Measurements from ENCODE around the gene USP44. TPM values are rescaled to one million over a fixed set of nuclear protein-coding genes. Genes with fewer than 3 reads are reported as not detected.

The USP44 gene
- polyA plus RNA-seq, 1 donor from 2014 or later = 3.7 TPM

- H4K20me1 ChIP-seq (ENCODE audit: insufficient read depth) = no peaks in the 10 kb centered on the region
- H3K79me2 ChIP-seq (replicated peaks; ENCODE audit: insufficient read depth, low read length) = no peaks in the 10 kb centered on the region
- no peaks in the 10 kb centered on the region for H3F3A ChIP-seq (ENCODE audit: insufficient read depth, low read length, poor library complexity, severe bottlenecking)
- H3K27me3 ChIP-seq (ENCODE audit: insufficient read depth, low read depth, low read length) = no peaks in the 10 kb centered on the region
- H3K36me3 ChIP-seq (ENCODE audit: insufficient read depth, low read length) = peaks cover 27% of the 10 kb centered on the region
- H3K4me2 ChIP-seq (ENCODE audit: low read length) = no peak overlapping the region
- H3K9ac ChIP-seq (ENCODE audit: low read length) = no peak overlapping the region
- H3K4me3 ChIP-seq (ENCODE audit: low read length) = no peak overlapping the region
- H3K9me2 ChIP-seq (ENCODE audit: insufficient read depth, low read length) = no peaks in the 10 kb centered on the region
- no peak for TF ChIP-seq RAD21 (conservative IDR thresholded peaks at IDR 0.05)
- no peak for TF ChIP-seq MXI1 (conservative IDR thresholded peaks at IDR 0.05; ENCODE audit: poor library complexity, severe bottlenecking)
- TF ChIP-seq REST (IDR thresholded peaks at IDR 0.05; ENCODE audit: borderline replicate concordance) = no peak
- no peak for TF ChIP-seq TAF1 (IDR thresholded peaks at IDR 0.05; ENCODE audit: low read depth)
- TF ChIP-seq POLR2AphosphoS5 (IDR thresholded peaks at IDR 0.05) = no peak
- no peak for TF ChIP-seq SMC3 (conservative IDR thresholded peaks at IDR 0.05; ENCODE audit: poor library complexity)
- TF ChIP-seq CTCF (IDR thresholded peaks at IDR 0.05; ENCODE audit: poor library complexity, severe bottlenecking) = no peak
- TF ChIP-seq EP300 (conservative IDR thresholded peaks at IDR 0.05; ENCODE audit: poor library complexity, severe bottlenecking) = no peak
- TF ChIP-seq EZH2 (IDR thresholded peaks at IDR 0.05; ENCODE audit: borderline replicate concordance, insufficient read depth, low read length, poor library complexity, severe bottlenecking) = no peak
- H2AFZ ChIP-seq (ENCODE audit: low read depth, low read length) = no peak overlapping the region
- no peaks in the 10 kb centered on the region for H3K9me3 ChIP-seq (ENCODE audit: low read length)
- H3K27ac ChIP-seq (ENCODE audit: low read length) = no peak overlapping the region
These were observed 37.7 kb downstream of the USP44 start for GRCh38 chr12:95513599-95513998.

- Histone ChIP-seq H3F3A (ENCODE audit: insufficient read depth, low read length, poor library complexity, severe bottlenecking) (no peaks in the 10 kb centered on the region), H3K4me2 (ENCODE audit: low read length) (no peak overlapping the region), H4K20me1 (ENCODE audit: insufficient read depth) (no peaks in the 10 kb centered on the region), H3K36me3 (ENCODE audit: insufficient read depth, low read length) (peaks cover 27% of the 10 kb centered on the region), H3K9me3 (ENCODE audit: low read length) (no peaks in the 10 kb centered on the region), H3K9ac (ENCODE audit: low read length) (no peak overlapping the region), H3K27ac (ENCODE audit: low read length) (no peak overlapping the region), H3K4me3 (ENCODE audit: low read length) (no peak overlapping the region), H3K27me3 (ENCODE audit: insufficient read depth, low read depth, low read length) (no peaks in the 10 kb centered on the region), H2AFZ (ENCODE audit: low read depth, low read length) (no peak overlapping the region), H3K9me2 (ENCODE audit: insufficient read depth, low read length) (no peaks in the 10 kb centered on the region), H3K79me2 (replicated peaks; ENCODE audit: insufficient read depth, low read length) (no peaks in the 10 kb centered on the region)
- TF ChIP-seq POLR2AphosphoS5 (IDR thresholded peaks at IDR 0.05) (no peak), REST (IDR thresholded peaks at IDR 0.05; ENCODE audit: borderline replicate concordance) (no peak)
These were observed 39.3 kb downstream of the USP44 start for GRCh38 chr12:95511977-95512376.

Measured in neural cell (in vitro differentiated cells).